HL-60 (cell line): ENCODE data around the gene WNT7B.

ENCODE experiments used
- DNase-seq, 2 experiments: peaks; one replicate each; pipeline ENCODE4 v3.0.0-alpha.2; 2010 to 2020; ENCODE audit warnings: low read depth in 1 of 2, low spot score in 1 of 2
- H3K27ac ChIP-seq: fragments of 250-450 bp; sonication (Bioruptor Pico); replicated peaks from 2 replicates; pipeline ENCODE4 v1.5.1; 2020; ENCODE audit warnings: mild to moderate bottlenecking, moderate library complexity
- H3K27me3 ChIP-seq: fragments of 250-450 bp; sonication (Bioruptor Pico); 2 replicates; pipeline ENCODE4 v1.5.1; 2021; ENCODE audit warnings: mild to moderate bottlenecking, moderate library complexity; ENCODE audit not compliant: insufficient read depth, poor library complexity, severe bottlenecking
- H3K4me3 ChIP-seq: replicated peaks from 2 replicates; pipeline ENCODE4 v1.5.1; 2011; ENCODE audit warnings: mild to moderate bottlenecking, control low read depth, low read length; ENCODE audit not compliant: insufficient read depth
- CTCF ChIP-seq: IDR thresholded peaks from one replicate; pipeline ENCODE4 v1.5.1; 2011; ENCODE audit warnings: low read length, control low read depth, inconsistent platforms; ENCODE audit not compliant: insufficient read depth
- GABPA ChIP-seq: IDR thresholded peaks from 2 replicates; pipeline ENCODE4 v1.6.1; 2012; ENCODE audit warnings: low read depth
- POLR2AphosphoS5 ChIP-seq: IDR thresholded peaks from 2 replicates; pipeline ENCODE4 v1.6.1; 2012; ENCODE audit warnings: low read depth
- REST ChIP-seq: IDR thresholded peaks from 2 replicates; pipeline ENCODE4 v1.6.1; 2012; ENCODE audit warnings: low read depth; ENCODE audit not compliant: insufficient replicate concordance
- SPI1 ChIP-seq: IDR thresholded peaks from 2 replicates; pipeline ENCODE4 v1.6.1; 2012; ENCODE audit warnings: low read depth, mild to moderate bottlenecking, borderline replicate concordance

The WNT7B gene

GRCh38 chr22:45877036-45877380, 100.0 kb downstream of the WNT7B start:
- peaks cover 36% of the 10 kb centered on the region for H3K27me3 ChIP-seq
- no peak overlapping the region for H3K27ac ChIP-seq
- H3K4me3 ChIP-seq: no peak overlapping the region
- DNase-seq: no peak
- TF ChIP-seq POLR2AphosphoS5 (no peak), SPI1 (no peak), REST (no peak), GABPA (no peak), CTCF (no peak)

GRCh38 chr22:45876136-45877035, 100.6 kb downstream of the WNT7B start:
- H3K27me3 ChIP-seq: peaks cover 30% of the 10 kb centered on the region
- no peak for DNase-seq
- TF ChIP-seq POLR2AphosphoS5 (no peak), GABPA (no peak), REST (no peak), SPI1 (no peak), CTCF (no peak)
- no peak overlapping the region for H3K4me3 ChIP-seq
- H3K27ac ChIP-seq: no peak overlapping the region

GRCh38 chr22:45872659-45873263, 104.2 kb downstream of the WNT7B start:
- H3K27me3 ChIP-seq: peaks cover 26% of the 10 kb centered on the region
- TF ChIP-seq POLR2AphosphoS5 (no peak), SPI1 (no peak), REST (no peak), GABPA (no peak), CTCF (no peak)
- DNase-seq: no peak
- H3K4me3 ChIP-seq: no peak overlapping the region
- H3K27ac ChIP-seq: no peak overlapping the region
